PFSK-1 (cell line): ENCODE measurements around the gene S100A16.

Experiments used
- FOXP2 ChIP-seq: optimal IDR thresholded peaks from 2 replicates; pipeline ENCODE3; 2011; ENCODE audit warnings: borderline replicate concordance, control low read depth, inconsistent platforms; ENCODE audit not compliant: insufficient read depth; ENCODE audit errors: extremely low read length, extremely low read depth
- POLR2AphosphoS5 ChIP-seq: IDR thresholded peaks from 2 replicates; pipeline ENCODE4 v1.6.1; 2012; ENCODE audit warnings: low read depth, mild to moderate bottlenecking, control low read depth, low read length, moderate library complexity
- SIN3A ChIP-seq: IDR thresholded peaks from 2 replicates; pipeline ENCODE4 v1.6.1; 2012; ENCODE audit warnings: mild to moderate bottlenecking, low read length, moderate library complexity, borderline replicate concordance; ENCODE audit not compliant: insufficient read depth
- TAF1 ChIP-seq: IDR thresholded peaks from 2 replicates; pipeline ENCODE4 v1.6.1; 2012; ENCODE audit warnings: low read length, control low read depth, borderline replicate concordance; ENCODE audit not compliant: insufficient read depth
- TF ChIP-seq, protein P1 (sequence below), 2 experiments: IDR thresholded peaks; 2 replicates each; pipeline versions ENCODE4 v1.6.1 to v1.8.0; 2011 to 2012; ENCODE audit warnings: low read depth in 2 of 2, low read length in 2 of 2, control low read depth in 1 of 2, inconsistent platforms in 1 of 2, mild to moderate bottlenecking in 1 of 2, moderate library complexity in 1 of 2; ENCODE audit not compliant: insufficient read depth in 1 of 2

S100A16 gene

DNA sequence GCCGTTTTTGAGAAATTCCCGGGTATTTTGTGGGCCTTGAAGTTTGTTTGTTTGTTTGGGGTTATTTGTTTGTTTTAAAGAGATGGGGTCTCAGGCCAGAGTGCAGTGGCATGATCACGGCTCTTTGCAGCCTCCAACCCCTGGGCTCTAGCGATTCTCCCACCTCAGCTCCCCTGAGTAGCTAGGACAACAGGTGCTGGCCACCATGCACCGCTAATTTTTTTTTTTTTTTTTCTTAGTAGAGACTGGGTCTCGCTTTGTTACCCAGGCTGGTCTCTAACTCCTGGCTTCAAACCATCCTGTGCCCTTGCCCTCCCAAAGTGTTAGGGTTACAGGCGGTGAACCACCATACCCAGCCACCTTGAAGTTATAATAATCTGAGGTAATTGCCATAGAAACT, 22.9 kb upstream of the S100A16 start:
- no peak for TF ChIP-seq POLR2AphosphoS5
- no peak for TF ChIP-seq FOXP2
- no peak for TF ChIP-seq SIN3A
- TF ChIP-seq, protein P1, sequence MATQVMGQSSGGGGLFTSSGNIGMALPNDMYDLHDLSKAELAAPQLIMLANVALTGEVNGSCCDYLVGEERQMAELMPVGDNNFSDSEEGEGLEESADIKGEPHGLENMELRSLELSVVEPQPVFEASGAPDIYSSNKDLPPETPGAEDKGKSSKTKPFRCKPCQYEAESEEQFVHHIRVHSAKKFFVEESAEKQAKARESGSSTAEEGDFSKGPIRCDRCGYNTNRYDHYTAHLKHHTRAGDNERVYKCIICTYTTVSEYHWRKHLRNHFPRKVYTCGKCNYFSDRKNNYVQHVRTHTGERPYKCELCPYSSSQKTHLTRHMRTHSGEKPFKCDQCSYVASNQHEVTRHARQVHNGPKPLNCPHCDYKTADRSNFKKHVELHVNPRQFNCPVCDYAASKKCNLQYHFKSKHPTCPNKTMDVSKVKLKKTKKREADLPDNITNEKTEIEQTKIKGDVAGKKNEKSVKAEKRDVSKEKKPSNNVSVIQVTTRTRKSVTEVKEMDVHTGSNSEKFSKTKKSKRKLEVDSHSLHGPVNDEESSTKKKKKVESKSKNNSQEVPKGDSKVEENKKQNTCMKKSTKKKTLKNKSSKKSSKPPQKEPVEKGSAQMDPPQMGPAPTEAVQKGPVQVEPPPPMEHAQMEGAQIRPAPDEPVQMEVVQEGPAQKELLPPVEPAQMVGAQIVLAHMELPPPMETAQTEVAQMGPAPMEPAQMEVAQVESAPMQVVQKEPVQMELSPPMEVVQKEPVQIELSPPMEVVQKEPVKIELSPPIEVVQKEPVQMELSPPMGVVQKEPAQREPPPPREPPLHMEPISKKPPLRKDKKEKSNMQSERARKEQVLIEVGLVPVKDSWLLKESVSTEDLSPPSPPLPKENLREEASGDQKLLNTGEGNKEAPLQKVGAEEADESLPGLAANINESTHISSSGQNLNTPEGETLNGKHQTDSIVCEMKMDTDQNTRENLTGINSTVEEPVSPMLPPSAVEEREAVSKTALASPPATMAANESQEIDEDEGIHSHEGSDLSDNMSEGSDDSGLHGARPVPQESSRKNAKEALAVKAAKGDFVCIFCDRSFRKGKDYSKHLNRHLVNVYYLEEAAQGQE (IDR thresholded peaks at IDR 0.05; ENCODE audit: insufficient read depth in 1 of 2, low read depth in 2 of 2, low read length in 2 of 2): no peak
- no peak for TF ChIP-seq TAF1

DNA sequence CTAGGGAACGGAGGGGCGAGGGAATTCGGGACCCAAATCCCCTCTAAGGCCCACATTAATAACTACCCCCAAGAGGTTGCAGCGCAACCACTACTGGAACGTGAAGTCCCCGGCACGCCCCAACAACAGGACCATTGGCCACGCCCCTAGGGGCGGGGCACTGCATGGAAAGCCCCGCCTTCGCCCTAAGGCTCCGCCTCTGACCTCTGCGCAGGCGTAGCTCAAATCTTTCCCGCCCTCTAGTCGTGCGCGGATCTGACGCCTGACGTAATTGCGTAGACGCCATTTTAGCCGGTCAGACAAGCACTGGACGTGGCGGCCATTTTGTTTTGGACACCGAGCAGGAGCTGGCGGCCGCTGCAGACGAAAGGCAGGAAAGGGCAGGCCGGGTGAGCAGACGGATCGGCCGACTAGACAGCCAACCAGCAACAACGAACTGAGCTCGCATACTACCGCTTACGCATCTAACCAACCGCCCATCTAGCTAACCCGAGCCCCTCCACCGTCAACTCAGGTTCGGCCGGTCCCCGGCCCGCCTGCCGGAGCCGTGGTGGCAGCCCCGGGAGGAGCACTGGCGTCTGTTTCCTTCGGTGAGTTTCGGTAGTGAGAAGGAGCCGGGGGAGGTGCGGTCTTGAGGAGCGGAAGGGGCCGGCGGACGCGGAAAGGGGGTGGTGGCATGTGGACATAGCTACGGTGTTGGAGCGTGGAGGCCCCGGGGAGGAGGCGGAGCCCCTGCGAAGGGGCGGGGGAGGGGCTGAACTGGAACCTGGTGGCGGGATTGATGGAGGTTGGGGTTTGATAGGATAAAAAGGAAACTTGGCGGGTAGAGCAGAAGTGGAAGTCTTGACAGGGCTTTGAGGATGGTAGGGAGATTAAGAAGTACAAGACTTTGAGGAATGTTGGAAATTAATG, 21.1 kb upstream of the S100A16 start, which contains the start of gene CHTOP:
Gene CHTOP (plus strand): TSS at position 313 of the 912 bp plus-strand sequence. CDS start 2,523 bp downstream, outside the sequence.
- TF ChIP-seq FOXP2 (no peak), POLR2AphosphoS5 (peak; percentile 96), SIN3A (peak; percentile 91; the same call in 1 of the 2 replicates), TAF1 (peak; percentile 90)
- TF ChIP-seq, protein P1 (IDR thresholded peaks at IDR 0.05; ENCODE audit: insufficient read depth in 1 of 2, low read depth in 2 of 2, low read length in 2 of 2): 0 out of 4 replicates have a peak, but pooled peaks of 1 of the 2 experiments have one; percentile 7

DNA sequence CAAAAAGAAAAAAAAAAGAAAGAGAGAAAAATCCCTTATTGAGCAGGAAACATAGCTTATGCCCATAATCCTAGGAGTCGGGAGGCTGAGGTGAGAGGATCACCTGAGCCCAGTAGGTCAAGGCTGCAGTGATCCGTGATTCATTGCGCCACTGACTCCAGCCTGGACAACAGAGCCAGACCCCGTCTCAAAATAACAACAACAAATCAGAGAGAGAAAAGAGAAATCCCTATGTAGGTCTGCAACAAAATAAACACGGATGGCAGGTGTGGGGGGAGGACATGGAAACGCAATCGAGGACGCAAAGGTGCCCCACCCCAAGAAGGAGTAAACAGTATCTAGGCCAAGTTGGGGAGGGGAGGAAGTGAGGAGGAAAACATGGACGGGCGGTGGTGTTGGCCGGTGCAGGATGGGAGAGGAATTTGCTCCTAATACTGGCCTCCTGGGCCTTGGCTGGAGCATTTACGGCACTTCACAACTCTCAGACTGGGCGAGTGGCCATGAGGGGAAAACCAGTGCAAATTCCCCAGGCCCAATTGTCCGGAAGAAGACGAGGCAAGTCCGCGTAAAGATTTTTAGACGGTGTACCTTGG, 20.3 kb upstream of the S100A16 start:
- TF ChIP-seq FOXP2 (no peak), POLR2AphosphoS5 (no peak), TAF1 (no peak), SIN3A (no peak)
- TF ChIP-seq, protein P1 (IDR thresholded peaks at IDR 0.05; ENCODE audit: insufficient read depth in 1 of 2, low read depth in 2 of 2, low read length in 2 of 2): no peak

DNA sequence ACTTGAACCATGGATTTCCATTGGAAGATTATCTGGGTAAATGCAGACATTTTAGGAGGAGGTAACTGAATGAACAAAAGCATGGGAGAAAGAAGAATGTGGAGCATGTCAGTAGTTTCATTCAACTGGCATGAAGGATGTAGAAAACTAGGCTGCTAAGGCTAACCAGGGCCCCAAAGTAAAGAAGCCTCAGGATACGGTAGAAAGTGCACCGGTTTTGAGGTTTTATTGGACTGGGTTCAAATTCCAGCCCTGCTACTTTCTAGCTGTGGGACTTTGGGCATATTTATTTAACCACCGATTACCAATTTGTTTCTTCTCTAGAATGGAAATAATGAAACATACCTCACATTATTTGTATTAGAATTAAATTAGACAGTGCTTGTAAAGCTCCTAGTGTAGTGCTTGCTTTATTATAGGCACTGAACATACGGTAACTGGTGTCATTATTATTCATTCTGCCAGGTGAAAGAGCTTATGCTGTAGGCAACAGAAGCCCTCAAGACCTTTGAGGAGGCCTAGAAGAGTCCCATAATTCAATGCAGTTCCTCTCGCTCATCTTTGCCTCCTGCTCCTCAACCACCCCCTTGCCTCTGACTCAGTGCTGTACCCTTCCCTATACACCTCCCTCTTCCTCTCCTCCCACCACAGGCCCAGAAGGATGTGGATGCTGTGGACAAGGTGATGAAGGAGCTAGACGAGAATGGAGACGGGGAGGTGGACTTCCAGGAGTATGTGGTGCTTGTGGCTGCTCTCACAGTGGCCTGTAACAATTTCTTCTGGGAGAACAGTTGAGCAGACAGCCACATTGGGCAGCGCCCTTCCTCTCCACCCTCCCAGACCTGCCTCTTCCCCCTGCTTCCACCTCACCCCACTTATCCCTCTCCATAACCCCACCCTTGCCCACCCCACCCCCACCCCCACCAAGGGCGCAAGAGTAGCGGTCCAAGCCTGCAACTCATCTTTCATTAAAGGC, 18.4 kb upstream of the S100A16 start:
- TF ChIP-seq FOXP2 (no peak), TAF1 (no peak), POLR2AphosphoS5 (no peak), SIN3A (no peak)
- TF ChIP-seq, protein P1 (IDR thresholded peaks at IDR 0.05; ENCODE audit: insufficient read depth in 1 of 2, low read depth in 2 of 2, low read length in 2 of 2): no peak
